ENCODE measurements around the gene GTF3A. TPM values are rescaled to one million over a fixed set of nuclear protein-coding genes. Genes with fewer than 3 reads are reported as not detected.

The GTF3A gene
- total and polyA plus RNA-seq, 2 of the 8 experiments (the other 6 are each of a cell fraction or from before 2014, with no cell fraction given): 41.6 to 96.5 TPM

DNA sequence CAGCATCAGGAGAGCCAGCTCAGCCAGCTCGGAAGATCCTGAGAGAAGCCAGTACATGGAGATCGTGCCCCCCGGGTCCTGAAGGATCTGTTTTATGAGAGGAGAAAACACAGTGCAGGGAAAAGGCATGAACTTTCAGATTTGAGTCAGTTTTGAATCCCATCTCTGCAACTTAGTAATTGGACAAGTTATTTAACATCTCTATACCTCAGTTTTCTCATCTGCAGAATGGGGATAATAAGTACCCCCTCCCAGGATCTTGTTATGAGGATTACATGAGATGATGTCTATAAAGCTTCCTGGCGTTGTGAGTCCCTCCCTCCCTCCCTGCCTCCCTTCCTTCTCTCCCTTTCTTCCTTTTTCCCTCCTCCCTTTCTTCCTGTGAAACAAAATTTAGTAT lies 40.1 kb upstream of the GTF3A start:
- Histone ChIP-seq H3K9me3 (ENCODE audit: insufficient read depth in 2 of 2, low read depth in 1 of 2, low read length in 1 of 2) (no peaks in the 10 kb centered on the region), H3K18ac (ENCODE audit: extremely low read depth, low read length) (no peak overlapping the region), H2AK5ac (ENCODE audit: low read depth, low read length) (no peak overlapping the region), H4K20me1 (replicated peaks in 1 of 2; ENCODE audit: control insufficient read depth in 1 of 2, insufficient read depth in 2 of 2, low read length in 2 of 2) (no peaks in the 10 kb centered on the region), H2BK15ac (ENCODE audit: low read length) (no peak overlapping the region), H4K8ac (ENCODE audit: extremely low read depth, insufficient read depth, low read length) (no peak overlapping the region), H3K14ac (ENCODE audit: insufficient read length) (no peak overlapping the region), H2BK20ac (ENCODE audit: low read length) (no peak overlapping the region), H3K23ac (ENCODE audit: insufficient read length) (no peak overlapping the region), H2BK12ac (ENCODE audit: low read depth, low read length) (no peak overlapping the region), H2BK5ac (ENCODE audit: low read depth, low read length) (no peak overlapping the region), H4K91ac (replicated peaks; ENCODE audit: insufficient read length, low read length) (no peak overlapping the region), H3K4me1 (replicated peaks in 1 of 4; ENCODE audit: control insufficient read depth in 3 of 4, insufficient read depth in 4 of 4, low read length in 3 of 4) (peaks cover 0 to 17% (median 12%) of the 10 kb centered on the region in 4 experiments; a peak in 6 of 7 replicates), H3K4ac (replicated peaks; ENCODE audit: insufficient read length, low read depth, low read length) (no peak overlapping the region), H3K27me3 (replicated peaks in 1 of 4; ENCODE audit: control insufficient read depth in 3 of 4, extremely low read depth in 1 of 4, insufficient read depth in 3 of 4, low read length in 3 of 4) (no peaks in the 10 kb centered on the region), H3K79me2 (ENCODE audit: control insufficient read depth in 1 of 2, insufficient read depth in 2 of 2, low read length in 2 of 2) (no peaks in the 10 kb centered on the region), H3K4me2 (ENCODE audit: insufficient read depth in 1 of 2, low read depth in 2 of 2, low read length in 2 of 2) (no peak overlapping the region), H2AFZ (ENCODE audit: low read length) (no peak overlapping the region), H4K5ac (ENCODE audit: insufficient read length, low read depth, low read length) (no peak overlapping the region), H3K79me1 (ENCODE audit: low read depth, low read length) (no peaks in the 10 kb centered on the region), H3K56ac (replicated peaks; ENCODE audit: insufficient read length, low read depth, low read length) (no peak overlapping the region), H3K4me3 (ENCODE audit: extremely low read depth in 1 of 4, insufficient read depth in 2 of 4, low read depth in 3 of 4, low read length in 4 of 4) (no peak overlapping the region), H3K36me3 (ENCODE audit: control insufficient read depth in 2 of 4, insufficient read depth in 4 of 4, low read length in 3 of 4) (no peaks in the 10 kb centered on the region), H3K23me2 (ENCODE audit: low read depth, low read length) (peaks cover 3% of the 10 kb centered on the region; the same call in 1 of the 2 replicates), H3K9ac (replicated peaks in 1 of 4; ENCODE audit: extremely low read depth in 1 of 4, low read depth in 3 of 4, low read length in 3 of 4) (no peak overlapping the region), H2BK120ac (replicated peaks; ENCODE audit: low read depth, low read length) (no peak overlapping the region), H3K27ac (ENCODE audit: low read depth, low read length) (no peak overlapping the region)
- CTCF ChIA-PET (ENCODE audit: partially characterized antibody): interaction anchor here (0.9 to 8.5 kb wide), 8 partner anchors 10 to 600 kb away, joined by 3 to 53 read pairs (median 5); partner anchors contain the start of genes MTIF3 and RASL11A
- POLR2A ChIA-PET (ENCODE audit: partially characterized antibody): interaction anchor here (0.6 to 1.7 kb wide), 2 partner anchors 29 to 60 kb away, joined by 4 read pairs; no protein-coding TSS in a partner anchor
- FAIRE-seq (no peak), DNase-seq (ENCODE audit: low read depth in 1 of 2, low spot score in 2 of 2) (no peak)
- WGBS, 2 experiments (ENCODE audit: extremely low coverage in 1 of 2, insufficient coverage in 1 of 2, insufficient read length in 1 of 2, insufficient replicate concordance in 2 of 2, low coverage in 1 of 2, low lambda C conversion rate in 2 of 2, missing lambda C conversion rate in 1 of 2): 89% methylated on average over 3 of the region's 4 CpGs; no CpG with 5 or more reads in 1 of the 2 experiments
- no peak for TF ChIP-seq TBP (IDR thresholded peaks at IDR 0.05; ENCODE audit: low read depth, low read length)
- no peak for TF ChIP-seq TEAD4 (IDR thresholded peaks at IDR 0.05; ENCODE audit: low read depth, low read length)
